HG03175 (cell line): Measurements from ENCODE around the gene PARM1.

Experiments used
- ATAC-seq: cut with Tn5 transposase; IDR thresholded peaks from one replicate; pipeline ENCODE4 v1.9.1; 2021; ENCODE audit warnings: mild to moderate bottlenecking, moderate library complexity; ENCODE audit not compliant: unreplicated experiment

PARM1 gene

GRCh38 chr4:74932832-74933561, at the start of gene PARM1:
Gene PARM1, plus strand, starts transcription at chr4:74933116. Its CDS starts 212 bp downstream, at chr4:74933328.
- peak; percentile 81 for ATAC-seq

GRCh38 chr4:74884266-74884665, 48.6 kb upstream of the PARM1 start:
- ATAC-seq = no peak

GRCh38 chr4:74886484-74886883, 46.4 kb upstream of the PARM1 start:
- ATAC-seq = no peak

GRCh38 chr4:74890341-74890740, 42.6 kb upstream of the PARM1 start:
- no peak for ATAC-seq

- no peak for ATAC-seq
Observed at GRCh38 chr4:74891037-74891436, 41.9 kb upstream of the PARM1 start.

GRCh38 chr4:74893171-74893570, 39.7 kb upstream of the PARM1 start:
- ATAC-seq = no peak

GRCh38 chr4:74896595-74896994, 36.3 kb upstream of the PARM1 start:
- no peak for ATAC-seq

- ATAC-seq = no peak
Observed at GRCh38 chr4:74897386-74897785, 35.5 kb upstream of the PARM1 start.

- ATAC-seq = no peak
Observed at GRCh38 chr4:74900862-74901261, 32.1 kb upstream of the PARM1 start.

- no peak for ATAC-seq
Observed at GRCh38 chr4:74904509-74905065, 28.3 kb upstream of the PARM1 start.

- no peak for ATAC-seq
Observed at GRCh38 chr4:74906771-74907170, 26.1 kb upstream of the PARM1 start.

GRCh38 chr4:74919783-74920182, 13.1 kb upstream of the PARM1 start:
- ATAC-seq = peak; percentile 63

- ATAC-seq = no peak
Observed at GRCh38 chr4:74920704-74921103, 12.2 kb upstream of the PARM1 start.

GRCh38 chr4:74921490-74921889, 11.4 kb upstream of the PARM1 start:
- ATAC-seq = no peak

- ATAC-seq = no peak
Observed at GRCh38 chr4:74926007-74926406, 6.9 kb upstream of the PARM1 start.

GRCh38 chr4:74930162-74930561, 2.8 kb upstream of the PARM1 start:
- ATAC-seq = peak; percentile 59

- ATAC-seq = no peak
Observed at GRCh38 chr4:74931376-74931775, 1.5 kb upstream of the PARM1 start.

- ATAC-seq = no peak
Observed at GRCh38 chr4:74932010-74932409, 906 bp upstream of the PARM1 start.

- no peak for ATAC-seq
Observed at GRCh38 chr4:74933562-74934015, 673 bp downstream of the PARM1 start.

GRCh38 chr4:74934016-74934831, 1.3 kb downstream of the PARM1 start:
- ATAC-seq = no peak

GRCh38 chr4:74934888-74935287, 2.0 kb downstream of the PARM1 start:
- ATAC-seq = no peak

GRCh38 chr4:74941123-74941522, 8.2 kb downstream of the PARM1 start:
- ATAC-seq = no peak
